ENCODE data around the gene GZMA.

Gene GZMA

DNA sequence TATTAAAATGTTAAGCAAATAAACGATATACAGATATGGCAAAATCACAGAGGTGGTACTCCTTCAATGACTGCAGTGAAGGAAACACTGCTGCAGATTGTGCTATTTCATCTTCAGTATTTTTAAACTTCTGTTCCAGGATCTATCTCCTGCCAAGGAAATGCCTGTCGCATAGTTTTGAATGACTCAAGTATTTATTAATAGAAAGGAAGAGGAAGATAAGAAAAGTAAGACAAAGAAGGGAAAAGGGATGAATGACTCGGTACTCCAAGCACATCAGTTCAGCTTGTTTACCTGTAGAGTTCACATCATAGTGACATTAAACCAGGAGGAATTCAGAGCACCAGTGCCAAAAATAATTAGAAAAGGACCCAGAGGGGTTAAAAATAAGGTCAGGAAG, 52.4 kb downstream of the GZMA start:
- Histone ChIP-seq H3K36me3 (ENCODE audit: insufficient read depth, insufficient read length, low read length) (no peaks in the 10 kb centered on the region), H3K4me1 (ENCODE audit: insufficient read depth, insufficient read length) (no peaks in the 10 kb centered on the region), H3K4me3 (ENCODE audit: insufficient read length, low read depth) (no peak overlapping the region), H3K9ac (ENCODE audit: insufficient read length, low read depth) (no peak overlapping the region), H3K9me3 (ENCODE audit: insufficient read depth, low read length) (no peaks in the 10 kb centered on the region), H3K27me3 (ENCODE audit: insufficient read depth, insufficient read length) (no peaks in the 10 kb centered on the region)
- DNase-seq (ENCODE audit: low read depth, low spot score) = no peak
- TF ChIP-seq ZNF274 (IDR thresholded peaks at IDR 0.05; ENCODE audit: low read depth, low read length) = no peak
- no peak for TF ChIP-seq SUZ12 (IDR thresholded peaks at IDR 0.05; ENCODE audit: extremely low read depth, insufficient read depth, insufficient read length)
- TF ChIP-seq YY1 (IDR thresholded peaks at IDR 0.05; ENCODE audit: insufficient read depth, insufficient read length) = no peak

Measured in NT2/D1 (cell line).